Activated CD8-positive, alpha-beta memory T cell treated with anti-CD3 and anti-CD28 coated beads, Interleukin-2, amount 50 U/mL, for 24 hours (primary cell): ENCODE data around the gene TBC1D7.

Experiments used
- DNase-seq: peaks from one replicate; pipeline ENCODE4 v3.0.0-alpha.2; 2020; ENCODE audit errors: extremely low read depth

TBC1D7 gene

DNA sequence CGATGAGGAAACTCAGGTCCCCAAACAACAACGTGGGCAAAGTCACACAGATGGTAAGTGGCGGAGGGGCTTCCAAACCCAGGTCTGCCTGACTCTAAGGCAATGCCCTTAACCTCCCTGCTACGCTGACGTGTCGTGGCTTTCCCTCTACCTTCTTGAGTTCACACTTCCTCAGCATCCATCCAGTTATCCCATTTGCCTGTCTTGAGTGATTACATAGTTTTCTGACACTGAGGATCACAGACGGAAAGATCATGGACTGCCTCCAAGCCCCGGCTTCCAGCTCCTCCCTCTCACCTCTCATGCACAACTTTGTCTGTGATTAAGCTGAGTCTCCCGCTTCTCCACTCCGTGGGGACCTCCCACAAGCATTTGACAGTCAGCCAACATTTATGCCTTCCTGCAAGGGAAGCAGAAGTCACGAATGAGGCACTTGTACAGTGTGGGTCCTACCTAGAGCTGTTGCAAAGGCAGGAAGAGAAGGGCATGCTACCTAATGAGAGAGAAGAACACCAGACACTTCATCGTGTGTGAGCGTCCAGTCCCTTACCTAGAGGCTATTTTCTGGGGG lies 33.8 kb downstream of the TBC1D7 start:
- no peak for DNase-seq

DNA sequence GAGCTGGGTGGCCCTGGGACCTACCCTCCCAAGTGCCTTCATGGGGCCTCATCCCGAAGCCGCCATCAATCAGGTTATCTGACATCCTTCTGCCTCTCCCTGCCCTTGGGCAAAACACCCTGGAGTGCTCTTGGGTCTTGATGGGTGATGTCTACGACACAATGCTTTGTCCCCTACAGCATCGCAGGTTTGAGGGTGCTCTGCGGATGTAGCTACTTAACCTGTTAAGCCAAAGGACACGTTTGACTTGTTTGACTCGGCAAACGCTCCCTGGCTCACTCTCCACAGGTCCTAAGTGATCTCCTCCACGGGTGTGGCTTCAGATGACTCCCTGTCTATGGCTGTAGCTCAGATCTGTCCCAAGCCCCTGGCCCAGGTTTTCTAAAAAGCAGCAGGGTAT lies 35.6 kb downstream of the TBC1D7 start:
- DNase-seq, result no peak

DNA sequence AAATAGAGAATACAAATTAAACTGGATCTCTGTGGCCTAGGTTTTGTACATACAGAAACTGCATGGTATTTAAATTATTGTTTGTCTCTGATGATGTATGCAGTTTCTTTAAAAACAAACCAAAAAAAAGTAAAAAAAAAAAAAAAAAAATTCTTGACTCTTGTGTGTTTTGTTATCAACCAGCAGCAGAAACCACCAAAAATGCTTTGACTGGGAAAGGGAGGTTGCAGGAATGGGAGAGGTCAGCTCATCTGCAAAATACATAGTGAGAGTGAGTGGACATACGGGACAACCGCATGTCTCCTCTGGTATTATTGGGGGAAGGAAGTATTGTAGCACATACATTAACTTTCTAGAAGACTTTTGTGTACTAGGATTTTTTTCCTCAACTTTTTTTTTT lies 38.0 kb downstream of the TBC1D7 start:
- no peak for DNase-seq

DNA sequence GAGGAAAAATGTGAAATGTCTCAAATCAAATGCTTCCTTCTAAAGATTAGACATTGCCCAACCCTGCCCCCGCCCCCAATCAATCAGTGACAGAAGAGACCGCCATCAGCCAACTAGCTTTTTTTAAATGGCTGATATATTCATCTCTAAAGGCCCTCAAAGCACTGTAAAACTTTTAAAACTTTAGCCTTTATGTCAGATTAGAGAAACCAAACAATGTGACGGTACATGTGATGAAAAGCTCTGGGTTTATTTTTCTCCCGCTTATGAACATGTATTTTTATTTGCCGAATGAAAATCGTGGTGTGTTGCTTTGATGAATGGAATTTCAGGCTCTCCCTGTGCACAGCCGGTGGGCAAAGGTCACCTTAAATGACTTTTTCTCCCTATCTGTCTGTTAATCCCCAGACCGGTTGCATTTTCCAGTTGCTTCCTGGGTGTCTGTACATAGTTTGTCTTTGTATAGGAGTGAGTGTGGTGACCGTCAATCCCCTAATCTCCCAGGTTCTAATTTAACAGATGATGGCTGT lies 38.5 kb downstream of the TBC1D7 start:
- no peak for DNase-seq

- DNase-seq, result no peak
Observed at GRCh38 chr6:13288969-13289391, 39.4 kb downstream of the TBC1D7 start.

GRCh38 chr6:13288481-13288880 lies 39.9 kb downstream of the TBC1D7 start:
- no peak for DNase-seq

DNA sequence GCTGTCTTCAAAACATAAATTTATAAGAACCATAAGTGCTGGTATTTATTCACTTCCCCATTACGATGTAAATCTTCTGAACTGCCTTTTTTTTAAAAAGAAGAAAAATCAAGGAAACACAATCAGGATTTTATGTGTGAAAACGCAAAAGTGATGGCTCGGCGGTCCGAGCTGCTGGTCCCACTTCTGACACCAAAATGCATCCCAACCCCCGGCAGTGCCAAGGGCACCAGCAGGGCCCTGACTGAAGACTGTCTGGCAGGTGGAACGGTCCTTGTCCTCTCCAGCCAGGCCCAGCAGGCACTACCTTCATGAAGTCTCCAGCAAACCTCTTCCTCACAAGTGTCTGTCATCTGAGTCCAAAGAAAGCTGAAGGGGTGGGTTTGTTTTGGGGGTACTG lies 41.2 kb downstream of the TBC1D7 start:
- DNase-seq, result no peak

DNA sequence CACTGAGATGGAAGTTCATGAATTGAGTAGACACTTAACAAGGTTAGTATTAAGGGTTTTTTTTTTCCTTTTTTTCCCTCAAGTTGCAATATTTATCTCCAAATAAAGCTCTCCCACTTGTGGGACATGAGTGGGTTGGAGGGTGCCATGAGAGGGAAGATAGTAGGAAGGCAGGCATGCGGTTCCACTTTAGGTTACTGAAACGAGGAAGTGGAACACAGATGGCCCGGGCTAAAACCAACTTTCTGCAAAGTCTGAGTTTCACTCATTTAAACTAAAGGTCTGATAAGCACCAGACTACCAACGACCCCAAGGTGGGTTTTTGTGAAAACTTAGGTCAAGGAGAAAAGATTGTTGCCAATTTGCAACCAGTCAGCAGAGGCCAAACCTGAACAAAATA lies 42.2 kb downstream of the TBC1D7 start:
- no peak for DNase-seq

- DNase-seq, result no peak
Observed at GRCh38 chr6:13285705-13286104, 42.6 kb downstream of the TBC1D7 start.

GRCh38 chr6:13284646-13285045 lies 43.7 kb downstream of the TBC1D7 start:
- no peak for DNase-seq

- no peak for DNase-seq
Observed at GRCh38 chr6:13283331-13283730, 45.0 kb downstream of the TBC1D7 start.

GRCh38 chr6:13282393-13283069 lies 45.8 kb downstream of the TBC1D7 start:
- no peak for DNase-seq

GRCh38 chr6:13281686-13282085 lies 46.7 kb downstream of the TBC1D7 start:
- DNase-seq, result no peak

DNA sequence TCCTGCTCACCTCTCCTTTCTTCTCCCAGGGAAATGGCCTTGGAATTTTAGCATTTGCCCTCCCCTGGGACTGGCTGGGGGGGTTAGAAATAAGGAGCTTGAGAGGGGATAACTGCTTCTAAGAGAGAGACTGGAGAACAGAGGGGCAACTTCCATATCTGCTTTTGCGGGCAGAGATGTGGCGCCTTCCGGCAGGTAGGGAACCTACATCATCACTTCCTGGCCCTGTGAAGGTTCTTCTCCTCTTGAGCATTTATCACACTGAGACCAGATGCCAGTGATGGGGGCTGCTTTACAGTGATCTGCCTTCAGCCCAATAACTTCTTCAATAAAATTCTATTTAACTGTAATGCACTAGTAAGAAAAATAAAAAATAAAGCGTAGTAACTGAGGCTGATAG lies 48.1 kb downstream of the TBC1D7 start:
- DNase-seq, result no peak

- DNase-seq, result no peak
Observed at GRCh38 chr6:13278991-13279390, 49.3 kb downstream of the TBC1D7 start.

GRCh38 chr6:13278164-13278563 lies 50.2 kb downstream of the TBC1D7 start:
- no peak for DNase-seq

DNA sequence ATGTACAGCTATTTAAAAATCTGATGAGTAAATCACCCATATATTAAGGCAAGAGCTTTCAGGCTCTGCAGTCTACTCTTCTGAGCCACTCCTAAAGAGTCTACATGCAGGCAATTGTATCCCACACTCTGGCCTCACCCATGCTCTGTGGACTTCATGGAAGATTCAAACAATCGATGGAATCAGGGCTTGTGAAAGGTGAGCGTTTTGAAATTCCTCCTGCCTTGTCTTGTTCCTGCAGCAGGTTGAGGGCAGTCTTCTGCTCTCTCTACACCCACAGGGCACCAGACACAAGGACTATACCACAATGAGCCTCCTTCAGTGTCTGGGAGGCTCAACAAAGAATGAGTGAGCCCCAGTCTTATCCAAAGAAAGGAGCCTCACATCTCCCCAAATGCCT lies 51.1 kb downstream of the TBC1D7 start:
- no peak for DNase-seq

GRCh38 chr6:13275435-13275989 lies 52.8 kb downstream of the TBC1D7 start:
- no peak for DNase-seq

- no peak for DNase-seq
Observed at GRCh38 chr6:13274707-13275434, 53.5 kb downstream of the TBC1D7 start.

DNA sequence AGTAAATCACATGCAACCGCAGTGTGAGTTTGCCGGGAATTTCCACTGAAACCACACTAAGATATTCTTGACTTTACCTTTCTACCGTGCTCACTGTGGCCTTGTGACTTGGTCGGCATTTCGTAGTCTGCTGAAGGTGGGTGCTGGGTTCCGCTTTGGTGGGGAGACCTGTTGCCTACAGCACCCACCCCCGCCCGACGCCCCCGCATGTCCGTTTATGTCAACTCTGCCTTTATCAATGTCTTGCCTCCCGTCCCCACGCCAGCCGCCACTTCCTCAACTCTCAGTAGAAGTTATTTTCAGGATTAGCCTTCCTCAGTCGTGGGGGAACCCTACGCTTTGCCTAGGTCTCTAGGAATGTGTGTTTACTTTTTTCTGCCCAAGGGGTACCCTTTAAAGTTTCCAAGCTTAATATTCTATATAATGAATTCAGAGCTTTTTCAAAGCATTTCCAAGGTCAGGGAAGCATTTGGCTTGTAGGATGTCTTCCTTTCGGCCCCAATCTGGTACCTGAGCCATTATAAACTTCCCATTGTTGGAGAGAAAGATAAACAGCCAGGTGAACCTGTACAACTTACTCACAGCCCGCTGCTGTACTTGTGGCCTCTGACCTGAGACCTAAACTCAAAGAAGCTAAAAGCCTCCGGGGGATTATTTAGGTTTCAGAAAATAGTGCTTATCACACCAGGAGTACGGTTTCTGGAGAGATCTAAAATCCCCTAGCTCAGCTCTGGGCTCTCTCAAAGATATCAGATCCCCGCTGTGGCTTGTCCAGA lies 54.2 kb downstream of the TBC1D7 start:
- DNase-seq, result peak; percentile 20

- DNase-seq, result no peak
Observed at GRCh38 chr6:13273202-13273930, 55.0 kb downstream of the TBC1D7 start.
